Panc1 (cell line): ENCODE measurements around the gene OR52K1. TPM values are rescaled to one million over a fixed set of nuclear protein-coding genes. Genes with fewer than 3 reads are reported as not detected.
A peak's percentile ranks its signal among the peaks of the same experiment; 100 is the strongest.

Experiments used
- ATAC-seq: fragments of 200-7000 bp; cut with Tn5 transposase; 2 replicates; pipeline ENCODE4 v1.9.1; 2020; ENCODE audit warnings: mild to moderate bottlenecking, moderate library complexity
- BruUV-seq: library from RNA; stranded (reverse); fragments of 400-500 nt; replicated peaks from 2 replicates; lab custom pipeline; 2021; lab: Mats Ljungman, UMichigan
- CTCF ChIA-PET: fragments of 300-600 bp; sonication (Branson Sonifier 250); formaldehyde crosslinking; loops from one replicate; lab custom pipeline; 2022; ENCODE audit warnings: antibody characterized with exemption; lab: Charles Lee
- POLR2A ChIA-PET: fragments of 300-600 bp; sonication (Branson Sonifier 250); formaldehyde crosslinking; loops from one replicate; lab custom pipeline; 2022; ENCODE audit warnings: antibody characterized with exemption; lab: Charles Lee
- DNase-seq: peaks from one replicate; pipeline ENCODE4 v3.0.0-alpha.2; 2010; ENCODE audit warnings: low read depth, low spot score
- H3K27ac ChIP-seq: 2 replicates; pipeline ENCODE4 v1.5.1; 2011; ENCODE audit warnings: mild to moderate bottlenecking, low read length, inconsistent platforms
- H3K27me3 ChIP-seq: fragments of 200-500 bp; sonication (Bioruptor generic); 2 replicates; pipeline ENCODE4 v1.6.0; 2014; ENCODE audit warnings: low read length, inconsistent platforms; ENCODE audit not compliant: control insufficient read depth, insufficient read depth
- H3K36me3 ChIP-seq: fragments of 200-500 bp; sonication (Bioruptor generic); 2 replicates; pipeline ENCODE4 v1.5.1; 2014; ENCODE audit warnings: inconsistent platforms, mild to moderate bottlenecking, low read length, moderate library complexity; ENCODE audit not compliant: control insufficient read depth, insufficient read depth
- H3K4me1 ChIP-seq: 2 replicates; pipeline ENCODE4 v1.5.1; 2011; ENCODE audit warnings: inconsistent platforms, mild to moderate bottlenecking, low read length, moderate library complexity; ENCODE audit not compliant: control insufficient read depth, insufficient read depth
- H3K4me3 ChIP-seq, 2 experiments: 2 replicates each; pipeline ENCODE4 v1.5.1; 2011 to 2012; ENCODE audit warnings: low read depth in 2 of 2, low read length in 2 of 2, mild to moderate bottlenecking in 2 of 2, inconsistent platforms in 1 of 2, moderate library complexity in 1 of 2
- H3K9me3 ChIP-seq: fragments of 200-500 bp; sonication (Bioruptor generic); 2 replicates; pipeline ENCODE4 v1.5.1; 2014; ENCODE audit warnings: low read depth, mild to moderate bottlenecking, inconsistent platforms, low read length, moderate library complexity; ENCODE audit not compliant: control insufficient read depth, insufficient read depth
- CTCF ChIP-seq: fragments of 450-650 bp; IDR thresholded peaks from 2 replicates; pipeline ENCODE4 v1.5.1; 2017; ENCODE audit warnings: mild to moderate bottlenecking
- POLR2AphosphoS5 ChIP-seq: IDR thresholded peaks from 2 replicates; pipeline ENCODE4 v1.6.1; 2012; ENCODE audit warnings: mild to moderate bottlenecking, low read depth, low read length, moderate library complexity
- REST ChIP-seq, 2 experiments: IDR thresholded peaks; 2 replicates each; pipeline ENCODE4 v1.6.1; 2011 to 2012; ENCODE audit warnings: low read depth in 2 of 2, control low read depth in 1 of 2, low read length in 1 of 2, mild to moderate bottlenecking in 1 of 2, moderate library complexity in 1 of 2; ENCODE audit not compliant: insufficient read depth in 1 of 2
- SIN3A ChIP-seq: IDR thresholded peaks from 2 replicates; pipeline ENCODE4 v1.6.1; 2012; ENCODE audit warnings: low read depth, mild to moderate bottlenecking, low read length, moderate library complexity, borderline replicate concordance; ENCODE audit not compliant: insufficient read depth
- TCF7L2 ChIP-seq: IDR thresholded peaks from 2 replicates; pipeline ENCODE4 v1.6.1; 2011; ENCODE audit warnings: mild to moderate bottlenecking, low read depth, low read length, inconsistent platforms
- in situ Hi-C: cut with HindIII; loops from 2 replicates; pipeline ENCODE4 v1.10.0; 2016; ENCODE audit warnings: low sequenced_read_pairs, low pct_unique_long_range_greater_than_20kb
- intact Hi-C: fragments of 100-400 bp; cut with micrococcal nuclease; formaldehyde crosslinking; loops from one replicate; pipeline ENCODE4 v1.10.0; 2022; ENCODE audit not compliant: unreplicated experiment
- total RNA-seq: library from RNA; stranded (reverse); gene quantifications from one replicate; pipeline ENCODE4 v1.2.1, GENCODE V29; 2021; ENCODE audit not compliant: unreplicated experiment

Gene OR52K1
- total RNA-seq, 1 experiment from 2014 or later: not detected

GRCh38 chr11:4491878-4492606 is 9.6 kb downstream of the OR52K1 start:
- TF ChIP-seq CTCF: no peak
- no peak for TF ChIP-seq REST (IDR thresholded peaks at IDR 0.05; ENCODE audit: insufficient read depth in 1 of 2, low read depth in 2 of 2, low read length in 1 of 2)
- no peak for TF ChIP-seq TCF7L2
- TF ChIP-seq POLR2AphosphoS5: no peak
- TF ChIP-seq SIN3A: no peak
- in situ Hi-C loops: no loop called here
- intact Hi-C loops: no loop called here
- no TSS peak for BruUV-seq
- no peak overlapping the region for H3K4me3 ChIP-seq
- POLR2A ChIA-PET: no interaction called here
- H3K36me3 ChIP-seq: no peaks in the 10 kb centered on the region
- CTCF ChIA-PET: interaction anchor here (4.6 kb wide), 1 partner anchor 305 kb away, joined by 38 read pairs; no protein-coding TSS in a partner anchor
- H3K9me3 ChIP-seq: no peaks in the 10 kb centered on the region
- no peak for DNase-seq
- ATAC-seq: no peak
- peaks cover 26% of the 10 kb centered on the region for H3K27me3 ChIP-seq
- H3K27ac ChIP-seq: no peak overlapping the region
- H3K4me1 ChIP-seq: no peaks in the 10 kb centered on the region

- ChIA-PET POLR2A (no interaction called here), CTCF (interaction anchor here (0.7 to 4.6 kb wide), 6 partner anchors 9 to 312 kb away, joined by 3 to 38 read pairs (median 6); no protein-coding TSS in a partner anchor)
- H3K27me3 ChIP-seq: peaks cover 21% of the 10 kb centered on the region
- ATAC-seq: no peak
- H3K4me3 ChIP-seq: no peak overlapping the region
- DNase-seq: no peak
- H3K4me1 ChIP-seq: no peaks in the 10 kb centered on the region
- TF ChIP-seq CTCF (peak; percentile 74), SIN3A (no peak)
- H3K9me3 ChIP-seq: no peaks in the 10 kb centered on the region
- H3K36me3 ChIP-seq: no peaks in the 10 kb centered on the region
- H3K27ac ChIP-seq: no peak overlapping the region
- in situ Hi-C loops: no loop called here
- intact Hi-C loops: loop anchor here (1.0 kb wide), 1 partner anchor 306 kb away; no protein-coding TSS in a partner anchor
- BruUV-seq: no TSS peak
These were observed 11.0 kb downstream of the OR52K1 start for GRCh38 chr11:4493480-4493818.
